B cell (primary cell): ENCODE data around the gene THBS4. TPM values are rescaled to one million over a fixed set of nuclear protein-coding genes. Genes with fewer than 3 reads are reported as not detected.

Source experiments
- ATAC-seq: fragments of 200-7000 bp; cut with Tn5 transposase; one replicate; pipeline ENCODE4 v1.10.0; 2021; ENCODE audit warnings: low read depth, mild to moderate bottlenecking, moderate number of reproducible peaks, moderate library complexity
- CTCF ChIA-PET: fragments of 350-600 bp; sonication (Branson Sonifier 250); formaldehyde crosslinking; loops from one replicate; lab custom pipeline; 2021; ENCODE audit warnings: antibody characterized with exemption, inconsistent platforms; lab: Charles Lee
- POLR2A ChIA-PET: fragments of 350-600 bp; sonication (Branson Sonifier 250); formaldehyde crosslinking; loops from one replicate; lab custom pipeline; 2021; ENCODE audit warnings: antibody characterized with exemption; lab: Charles Lee
- DNase-seq: peaks from one replicate; pipeline ENCODE4 v3.0.0; 2013
- H2AFZ ChIP-seq: 2 replicates; pipeline ENCODE4 v1.6.1; 2012; ENCODE audit warnings: mild to moderate bottlenecking, low read depth, low read length; ENCODE audit not compliant: insufficient read depth, poor library complexity, severe bottlenecking
- H3K27ac ChIP-seq, 2 donors: 1 replicate in 1 of 2; 2 replicates in 1 of 2; pipeline ENCODE4 v1.5.1; 2012 to 2013; ENCODE audit warnings: low read length in 2 of 2, mild to moderate bottlenecking in 2 of 2, moderate library complexity in 1 of 2
- H3K27me3 ChIP-seq, 4 experiments: fragments of 200-600 bp in 1 of 4; sonication (generic) in 1 of 4; replicated peaks in 1 of 4; 1 replicate in 2 of 4; 2 replicates in 2 of 4; pipeline versions ENCODE4 v1.6.1 to v1.7.0; 2013 to 2016; ENCODE audit warnings: low read length in 3 of 4, mild to moderate bottlenecking in 2 of 4, mixed read lengths in 1 of 4, moderate library complexity in 1 of 4; ENCODE audit not compliant: insufficient read depth in 4 of 4, control insufficient read depth in 3 of 4; ENCODE audit errors: control extremely low read depth in 1 of 4
- H3K36me3 ChIP-seq, 2 experiments: replicated peaks in 1 of 2; 1 replicate in 1 of 2; 2 replicates in 1 of 2; pipeline versions ENCODE4 v1.6.1 to v1.7.1; 2013; ENCODE audit warnings: low read length in 1 of 2; ENCODE audit not compliant: insufficient read depth in 2 of 2, control insufficient read depth in 1 of 2; ENCODE audit errors: control extremely low read depth in 1 of 2, extremely low read depth in 1 of 2
- H3K4me1 ChIP-seq, 2 donors: fragments of 200-600 bp in 1 of 2; sonication (generic) in 1 of 2; 1 replicate in 1 of 2; 2 replicates in 1 of 2; pipeline versions ENCODE4 v1.5.1 to v1.6.1; 2013 to 2017; ENCODE audit warnings: low read length in 2 of 2; ENCODE audit not compliant: control insufficient read depth in 2 of 2, insufficient read depth in 2 of 2
- H3K4me2 ChIP-seq: replicated peaks from 2 replicates; pipeline ENCODE3; 2012; ENCODE audit warnings: mild to moderate bottlenecking, low read depth, low read length; ENCODE audit not compliant: poor library complexity, severe bottlenecking
- H3K4me3 ChIP-seq, 5 experiments: fragments of 200-600 bp in 1 of 5; sonication (generic) in 1 of 5; 1 replicate in 3 of 5; 2 replicates in 2 of 5; pipeline versions ENCODE4 v1.5.1 to v1.7.0; 2011 to 2016; ENCODE audit warnings: low read length in 4 of 5, mild to moderate bottlenecking in 4 of 5, low read depth in 2 of 5, control low read depth in 1 of 5, moderate library complexity in 1 of 5; ENCODE audit not compliant: insufficient read depth in 1 of 5; ENCODE audit errors: control extremely low read depth in 1 of 5, extremely low read depth in 1 of 5
- H3K79me2 ChIP-seq: fragments of 200-600 bp; sonication (generic); one replicate; pipeline ENCODE4 v1.6.0; 2016; ENCODE audit warnings: low read length; ENCODE audit not compliant: control insufficient read depth, insufficient read depth
- H3K9ac ChIP-seq: fragments of 200-600 bp; sonication (generic); 2 replicates; pipeline ENCODE4 v1.6.1; 2017; ENCODE audit warnings: mild to moderate bottlenecking, low read length, moderate library complexity
- H3K9me3 ChIP-seq, 3 donors: one replicate each; pipeline versions ENCODE4 v1.6.1 to v1.7.1; 2013; ENCODE audit warnings: low read length in 2 of 3; ENCODE audit not compliant: control insufficient read depth in 2 of 3, insufficient read depth in 1 of 3; ENCODE audit errors: control extremely low read depth in 1 of 3
- H4K20me1 ChIP-seq: 2 replicates; pipeline ENCODE4 v1.6.0; 2012; ENCODE audit warnings: mild to moderate bottlenecking, low read length; ENCODE audit not compliant: insufficient read depth, control insufficient read depth, poor library complexity, severe bottlenecking
- H3K27ac Mint-ChIP-seq: one replicate; pipeline ENCODE4 v1.8.0; 2021; ENCODE audit warnings: mixed read lengths
- H3K27me3 Mint-ChIP-seq: one replicate; pipeline ENCODE4 v1.8.0; 2021; ENCODE audit warnings: mixed read lengths
- H3K4me1 Mint-ChIP-seq: one replicate; pipeline ENCODE4 v1.8.0; 2021; ENCODE audit warnings: mixed read lengths
- H3K4me3 Mint-ChIP-seq: one replicate; pipeline ENCODE4 v1.8.0; 2021; ENCODE audit warnings: mixed read lengths
- H3K9me3 Mint-ChIP-seq: one replicate; pipeline ENCODE4 v1.8.0; 2022; ENCODE audit warnings: mixed read lengths; ENCODE audit not compliant: insufficient read depth
- CTCF ChIP-seq: fragments of 200-600 bp; IDR thresholded peaks from one replicate; pipeline ENCODE4 v1.8.0; 2022; ENCODE audit warnings: antibody characterized with exemption, mild to moderate bottlenecking
- EZH2 ChIP-seq: IDR thresholded peaks from 2 replicates; pipeline ENCODE4 v1.6.1; 2012; ENCODE audit warnings: borderline replicate concordance, low read depth, mild to moderate bottlenecking, moderate library complexity, low read length; ENCODE audit not compliant: insufficient read depth, poor library complexity, severe bottlenecking
- WGBS: methylation state at CpG from one replicate; pipeline ENCODE4 v1.1.5; 2013; ENCODE audit warnings: missing lambda C conversion rate; ENCODE audit not compliant: insufficient coverage; 5-methylcytosine and 5-hydroxymethylcytosine counted together
- intact Hi-C: fragments of 100-400 bp; cut with micrococcal nuclease; formaldehyde crosslinking; loops from one replicate; pipeline ENCODE4 v1.10.0; 2022
- polyA plus RNA-seq: library from polyadenylated mRNA; depleted of rRNA; stranded (reverse); fragments of >200 nt; gene quantifications from 2 replicates; pipeline ENCODE4 v1.2.3, GENCODE V29; 2012
- total RNA-seq, 2 donors: library from RNA; stranded (reverse); fragments of 120-200 nt in 1 of 2; gene quantifications; 1 replicate in 1 of 2; 2 replicates in 1 of 2; pipeline versions ENCODE4 v1.2.3 to v1.2.4, GENCODE V29; 2013 to 2022

Gene THBS4
- total and polyA plus RNA-seq, 2 donors (not counting 1 experiment from before 2014, with no cell fraction given), result 0.49 to 0.57 TPM

GRCh38 chr5:80069918-80070318, 34.8 kb downstream of the THBS4 start:
- no peak for ATAC-seq
- Histone ChIP-seq H3K27ac (no peak overlapping the region), H3K4me1 (peaks cover 8 to 13% of the 10 kb centered on the region in 2 donors), H3K27me3 (no peaks in the 10 kb centered on the region), H3K36me3 (no peaks in the 10 kb centered on the region), H3K4me3 (no peak overlapping the region), H2AFZ (no peak overlapping the region), H4K20me1 (no peaks in the 10 kb centered on the region), H3K79me2 (no peaks in the 10 kb centered on the region), H3K9ac (no peak overlapping the region), H3K9me3 (no peaks in the 10 kb centered on the region), H3K4me2 (no peak overlapping the region)
- Mint-ChIP-seq H3K4me3 (no peak overlapping the region), H3K4me1 (peaks cover 16% of the 10 kb centered on the region), H3K9me3 (no peaks in the 10 kb centered on the region), H3K27me3 (no peaks in the 10 kb centered on the region), H3K27ac (no peak overlapping the region)
- ChIA-PET CTCF (interaction anchor here (1.2 to 1.3 kb wide), 2 partner anchors 8 to 14 kb away, joined by 4 to 6 read pairs; no protein-coding TSS in a partner anchor), POLR2A (no interaction called here)
- no CpG with 5 or more reads among the region's 3 CpGs for WGBS
- no peak for DNase-seq
- TF ChIP-seq EZH2 (no peak), CTCF (no peak)
- intact Hi-C loops, result no loop called here

- H3K4me1 Mint-ChIP-seq, result peaks cover 16% of the 10 kb centered on the region
- Histone ChIP-seq H3K27me3 (no peaks in the 10 kb centered on the region), H3K79me2 (no peaks in the 10 kb centered on the region), H2AFZ (no peak overlapping the region), H3K4me1 (peaks cover 8 to 13% of the 10 kb centered on the region in 2 donors), H4K20me1 (no peaks in the 10 kb centered on the region), H3K9ac (no peak overlapping the region), H3K27ac (no peak overlapping the region), H3K4me3 (no peak overlapping the region), H3K9me3 (no peaks in the 10 kb centered on the region), H3K4me2 (no peak overlapping the region), H3K36me3 (no peaks in the 10 kb centered on the region)
- CTCF ChIA-PET, result interaction anchor here (1.3 kb wide), 1 partner anchor 13 kb away, joined by 6 read pairs; no protein-coding TSS in a partner anchor
- DNase-seq (no peak), ATAC-seq (no peak)
- no peak overlapping the region for H3K27ac Mint-ChIP-seq
- WGBS, result 69% methylated on average over 8 of the region's 10 CpGs
- no peak for TF ChIP-seq EZH2
- no peak for TF ChIP-seq CTCF
- intact Hi-C loops, result no loop called here
- no peak overlapping the region for H3K4me3 Mint-ChIP-seq
- no peaks in the 10 kb centered on the region for H3K27me3 Mint-ChIP-seq
- POLR2A ChIA-PET, result no interaction called here
- H3K9me3 Mint-ChIP-seq, result no peaks in the 10 kb centered on the region
Measured at GRCh38 chr5:80070338-80071056, 35.3 kb downstream of the THBS4 start.
